Stimulated activated memory B cell treated with anti-CD40 and anti-IgM and Interleukin-4, amounts not matched to agents 10 μg/mL and 1 μg/mL and 100 μg/mL, for 72 hours (primary cell): Measurements from ENCODE around the gene LINGO1.

Experiments
- ATAC-seq: fragments of 150-1000 bp; cut with Tn5 transposase; 2 replicates; pipeline ENCODE4 v1.10.0; 2021
- H3K27ac Mint-ChIP-seq: one replicate; pipeline ENCODE4 v1.8.0; 2022; ENCODE audit warnings: mild to moderate bottlenecking, mixed read lengths
- H3K27me3 Mint-ChIP-seq: one replicate; pipeline ENCODE4 v1.8.0; 2022; ENCODE audit warnings: mixed read lengths
- H3K36me3 Mint-ChIP-seq: one replicate; pipeline ENCODE4 v1.8.0; 2022; ENCODE audit warnings: mixed read lengths
- H3K4me1 Mint-ChIP-seq: one replicate; pipeline ENCODE4 v1.8.0; 2022; ENCODE audit warnings: mixed read lengths
- H3K4me3 Mint-ChIP-seq: one replicate; pipeline ENCODE4 v1.8.0; 2022; ENCODE audit warnings: mild to moderate bottlenecking, moderate library complexity, mixed read lengths
- H3K9me3 Mint-ChIP-seq: one replicate; pipeline ENCODE4 v1.8.0; 2022; ENCODE audit warnings: mixed read lengths

Gene LINGO1

GRCh38 chr15:77620960-77621647, 11.6 kb downstream of the LINGO1 start:
- no peak for ATAC-seq
- Mint-ChIP-seq H3K27ac (no peak overlapping the region), H3K4me3 (no peak overlapping the region), H3K9me3 (no peaks in the 10 kb centered on the region), H3K36me3 (no peaks in the 10 kb centered on the region), H3K4me1 (no peaks in the 10 kb centered on the region), H3K27me3 (peaks cover 10% of the 10 kb centered on the region)

- Mint-ChIP-seq H3K36me3 (no peaks in the 10 kb centered on the region), H3K27ac (no peak overlapping the region), H3K9me3 (no peaks in the 10 kb centered on the region), H3K27me3 (peaks cover 10% of the 10 kb centered on the region), H3K4me3 (no peak overlapping the region), H3K4me1 (no peaks in the 10 kb centered on the region)
- ATAC-seq = no peak
Observed at GRCh38 chr15:77620297-77620696, 12.4 kb downstream of the LINGO1 start.

- ATAC-seq = no peak
- no peaks in the 10 kb centered on the region for H3K36me3 Mint-ChIP-seq
Observed at GRCh38 chr15:77619883-77620282, 12.8 kb downstream of the LINGO1 start.

GRCh38 chr15:77617476-77618230, 15.1 kb downstream of the LINGO1 start:
- ATAC-seq = no peak
- H3K4me1 Mint-ChIP-seq = no peaks in the 10 kb centered on the region
- H3K4me3 Mint-ChIP-seq = no peak overlapping the region
- no peaks in the 10 kb centered on the region for H3K9me3 Mint-ChIP-seq
- no peaks in the 10 kb centered on the region for H3K36me3 Mint-ChIP-seq
- H3K27me3 Mint-ChIP-seq = peaks cover 10% of the 10 kb centered on the region
- no peak overlapping the region for H3K27ac Mint-ChIP-seq

More at GRCh38 chr15:77619883-77620282, 12.8 kb downstream of the LINGO1 start:
- Mint-ChIP-seq H3K27me3 (peaks cover 10% of the 10 kb centered on the region), H3K4me3 (no peak overlapping the region), H3K4me1 (no peaks in the 10 kb centered on the region), H3K27ac (no peak overlapping the region), H3K9me3 (no peaks in the 10 kb centered on the region)

GRCh38 chr15:77616072-77616471, 16.6 kb downstream of the LINGO1 start:
- no peak overlapping the region for H3K4me3 Mint-ChIP-seq
- H3K27me3 Mint-ChIP-seq = peaks cover 10% of the 10 kb centered on the region
- no peaks in the 10 kb centered on the region for H3K36me3 Mint-ChIP-seq
- H3K9me3 Mint-ChIP-seq = no peaks in the 10 kb centered on the region
- no peak for ATAC-seq
- H3K27ac Mint-ChIP-seq = no peak overlapping the region
- no peaks in the 10 kb centered on the region for H3K4me1 Mint-ChIP-seq

- no peak overlapping the region for H3K4me3 Mint-ChIP-seq
- no peak overlapping the region for H3K27ac Mint-ChIP-seq
- no peaks in the 10 kb centered on the region for H3K36me3 Mint-ChIP-seq
- no peak for ATAC-seq
- H3K27me3 Mint-ChIP-seq = peaks cover 16% of the 10 kb centered on the region
- H3K9me3 Mint-ChIP-seq = no peaks in the 10 kb centered on the region
- H3K4me1 Mint-ChIP-seq = no peaks in the 10 kb centered on the region
Observed at GRCh38 chr15:77615472-77615871, 17.2 kb downstream of the LINGO1 start.

- Mint-ChIP-seq H3K4me1 (no peaks in the 10 kb centered on the region), H3K36me3 (no peaks in the 10 kb centered on the region), H3K27me3 (peaks cover 21% of the 10 kb centered on the region), H3K4me3 (no peak overlapping the region), H3K9me3 (no peaks in the 10 kb centered on the region), H3K27ac (no peak overlapping the region)
- ATAC-seq = no peak
Observed at GRCh38 chr15:77614251-77614806, 18.4 kb downstream of the LINGO1 start.

GRCh38 chr15:77613814-77614213, 18.9 kb downstream of the LINGO1 start:
- no peaks in the 10 kb centered on the region for H3K36me3 Mint-ChIP-seq
- peaks cover 21% of the 10 kb centered on the region for H3K27me3 Mint-ChIP-seq
- H3K9me3 Mint-ChIP-seq = no peaks in the 10 kb centered on the region
- H3K4me1 Mint-ChIP-seq = no peaks in the 10 kb centered on the region
- H3K4me3 Mint-ChIP-seq = no peak overlapping the region
- H3K27ac Mint-ChIP-seq = no peak overlapping the region
- ATAC-seq = no peak

- Mint-ChIP-seq H3K4me1 (no peaks in the 10 kb centered on the region), H3K27ac (no peak overlapping the region)
Observed at GRCh38 chr15:77612958-77613601, 19.6 kb downstream of the LINGO1 start.

GRCh38 chr15:77611767-77612166, 20.9 kb downstream of the LINGO1 start:
- Mint-ChIP-seq H3K27me3 (peaks cover 21% of the 10 kb centered on the region), H3K9me3 (no peaks in the 10 kb centered on the region), H3K27ac (no peak overlapping the region), H3K4me1 (no peaks in the 10 kb centered on the region), H3K36me3 (no peaks in the 10 kb centered on the region), H3K4me3 (no peak overlapping the region)
- no peak for ATAC-seq

More at GRCh38 chr15:77612958-77613601, 19.6 kb downstream of the LINGO1 start:
- H3K27me3 Mint-ChIP-seq = peaks cover 21% of the 10 kb centered on the region
- no peaks in the 10 kb centered on the region for H3K36me3 Mint-ChIP-seq
- H3K9me3 Mint-ChIP-seq = no peaks in the 10 kb centered on the region
- H3K4me3 Mint-ChIP-seq = no peak overlapping the region
- ATAC-seq = no peak

GRCh38 chr15:77610731-77611130, 22.0 kb downstream of the LINGO1 start:
- H3K27me3 Mint-ChIP-seq = peaks cover 23% of the 10 kb centered on the region
- H3K27ac Mint-ChIP-seq = no peak overlapping the region
- H3K36me3 Mint-ChIP-seq = no peaks in the 10 kb centered on the region
- H3K4me1 Mint-ChIP-seq = no peaks in the 10 kb centered on the region
- no peak overlapping the region for H3K4me3 Mint-ChIP-seq
- H3K9me3 Mint-ChIP-seq = no peaks in the 10 kb centered on the region
- ATAC-seq = no peak

- no peak for ATAC-seq
- H3K4me3 Mint-ChIP-seq = no peak overlapping the region
- H3K27ac Mint-ChIP-seq = no peak overlapping the region
- H3K4me1 Mint-ChIP-seq = peaks cover 7% of the 10 kb centered on the region
- no peaks in the 10 kb centered on the region for H3K36me3 Mint-ChIP-seq
- peaks cover 35% of the 10 kb centered on the region for H3K27me3 Mint-ChIP-seq
- no peaks in the 10 kb centered on the region for H3K9me3 Mint-ChIP-seq
Observed at GRCh38 chr15:77609558-77609957, 23.2 kb downstream of the LINGO1 start.

- peaks cover 43% of the 10 kb centered on the region for H3K27me3 Mint-ChIP-seq
- ATAC-seq = no peak
- no peak overlapping the region for H3K4me3 Mint-ChIP-seq
- peaks cover 12% of the 10 kb centered on the region for H3K4me1 Mint-ChIP-seq
- no peak overlapping the region for H3K27ac Mint-ChIP-seq
- no peaks in the 10 kb centered on the region for H3K9me3 Mint-ChIP-seq
- H3K36me3 Mint-ChIP-seq = no peaks in the 10 kb centered on the region
Observed at GRCh38 chr15:77608774-77609173, 23.9 kb downstream of the LINGO1 start.

- no peak overlapping the region for H3K4me3 Mint-ChIP-seq
Observed at GRCh38 chr15:77607894-77608261, 24.8 kb downstream of the LINGO1 start.

GRCh38 chr15:77607111-77607893, 25.4 kb downstream of the LINGO1 start:
- Mint-ChIP-seq H3K4me1 (peaks cover 12% of the 10 kb centered on the region), H3K36me3 (no peaks in the 10 kb centered on the region), H3K27ac (no peak overlapping the region), H3K4me3 (no peak overlapping the region), H3K27me3 (peaks cover 43% of the 10 kb centered on the region), H3K9me3 (no peaks in the 10 kb centered on the region)
- ATAC-seq = no peak

More at GRCh38 chr15:77607894-77608261, 24.8 kb downstream of the LINGO1 start:
- Mint-ChIP-seq H3K27me3 (peaks cover 43% of the 10 kb centered on the region), H3K27ac (no peak overlapping the region), H3K9me3 (no peaks in the 10 kb centered on the region), H3K36me3 (no peaks in the 10 kb centered on the region), H3K4me1 (peaks cover 12% of the 10 kb centered on the region)
- ATAC-seq = no peak
